AG09309 (cell line): ENCODE measurements around the gene TBC1D10A.

Experiments used
- DNase-seq: peaks from one replicate; pipeline ENCODE4 v3.0.0-alpha.2; 2010; ENCODE audit warnings: low read depth
- H3K4me3 ChIP-seq: 2 replicates; pipeline ENCODE4 v1.5.1; 2011; ENCODE audit warnings: mild to moderate bottlenecking, low read depth, low read length, moderate library complexity; ENCODE audit not compliant: control insufficient read depth
- CTCF ChIP-seq: IDR thresholded peaks from 2 replicates; pipeline ENCODE4 v1.5.1; 2011; ENCODE audit warnings: mild to moderate bottlenecking, low read depth, low read length, inconsistent platforms; ENCODE audit not compliant: insufficient read depth, control insufficient read depth; ENCODE audit errors: missing control alignments

The TBC1D10A gene

GRCh38 chr22:30272781-30273601 lies 53.8 kb downstream of the TBC1D10A start:
- no peak overlapping the region for H3K4me3 ChIP-seq
- no peak for DNase-seq
- TF ChIP-seq CTCF, result no peak

GRCh38 chr22:30270832-30271231 lies 55.9 kb downstream of the TBC1D10A start:
- DNase-seq, result no peak
- no peak for TF ChIP-seq CTCF
- no peak overlapping the region for H3K4me3 ChIP-seq

- DNase-seq, result no peak
- H3K4me3 ChIP-seq, result no peak overlapping the region
- TF ChIP-seq CTCF, result no peak
Observed at GRCh38 chr22:30268331-30268730, 58.4 kb downstream of the TBC1D10A start.

- no peak for DNase-seq
- H3K4me3 ChIP-seq, result no peak overlapping the region
- no peak for TF ChIP-seq CTCF
Observed at GRCh38 chr22:30267382-30268302, 59.1 kb downstream of the TBC1D10A start.

GRCh38 chr22:30266445-30267381 lies 60.0 kb downstream of the TBC1D10A start, which contains the start of gene OSM:
OSM (minus strand) TSS chr22:30266851; CDS start chr22:30266799, 52 bp downstream.
- no peak for DNase-seq
- no peak within 1 kb of the TSS for H3K4me3 ChIP-seq

More at GRCh38 chr22:30266445-30267381, 60.0 kb downstream of the TBC1D10A start, which contains the start of gene OSM:
- TF ChIP-seq CTCF, result no peak
